Measurements from ENCODE around the gene CSAD.
A peak's percentile ranks its signal among the peaks of the same experiment; 100 is the strongest.
"Not testable (repeated sequence)": the region's sequence is repeated elsewhere in the genome, so short reads cannot be mapped to it uniquely, and the experiment has no call there.

CSAD gene

GRCh38 chr12:53207042-53207441 is 26.3 kb upstream of the CSAD start, which contains the start of gene ITGB7:
TSS of gene ITGB7 (minus strand) at chr12:53207251. CDS start at chr12:53200443, 6,808 bp downstream.
- peaks cover 11 to 17% of the 10 kb centered on the region in 2 experiments for H3K36me3 ChIP-seq (ENCODE audit: control insufficient read depth in 1 of 2, insufficient read depth in 2 of 2, low read length in 2 of 2)
- no peak within 1 kb of the TSS for H2AFZ ChIP-seq (ENCODE audit: insufficient read depth, low read length, poor library complexity)
- no CpG with 5 or more reads among the region's 5 CpGs for WGBS (ENCODE audit: extremely low coverage, insufficient coverage, insufficient read length)
- no peak within 1 kb of the TSS for H4K12ac ChIP-seq (ENCODE audit: low read depth, low read length)
- no peak for DNase-seq
- H2BK5ac ChIP-seq (ENCODE audit: low read depth, low read length, poor library complexity), result no peak within 1 kb of the TSS
- no peak within 1 kb of the TSS for H4K8ac ChIP-seq (ENCODE audit: low read depth, low read length)
- H3K4me3 ChIP-seq (ENCODE audit: low read depth, low read length), result no peak within 1 kb of the TSS
- no peak within 1 kb of the TSS for H2BK120ac ChIP-seq (ENCODE audit: insufficient read depth, low read length, poor library complexity)
- H3K23ac ChIP-seq (ENCODE audit: low read length), result no peak within 1 kb of the TSS
- H3K4me1 ChIP-seq (ENCODE audit: control insufficient read depth in 1 of 2, insufficient read depth in 2 of 2, low read length in 2 of 2), result no peaks in the 10 kb centered on the region
- H2BK12ac ChIP-seq (ENCODE audit: low read length), result no peak within 1 kb of the TSS
- H3K27ac ChIP-seq (ENCODE audit: low read depth, low read length), result no peak within 1 kb of the TSS
- no peaks in the 10 kb centered on the region for H3K9me3 ChIP-seq (ENCODE audit: insufficient read depth, low read depth, low read length)
- no peak within 1 kb of the TSS for H2AK5ac ChIP-seq (ENCODE audit: low read length)
- no peak within 1 kb of the TSS for H3K18ac ChIP-seq (ENCODE audit: low read length)
- H4K91ac ChIP-seq (ENCODE audit: low read depth, low read length), result no peak within 1 kb of the TSS
- H3K4ac ChIP-seq (ENCODE audit: low read depth, low read length), result no peak within 1 kb of the TSS
- H3K14ac ChIP-seq (ENCODE audit: low read length), result no peak within 1 kb of the TSS
- no peaks in the 10 kb centered on the region for H3K79me1 ChIP-seq (ENCODE audit: low read length)
- H3K4me2 ChIP-seq (ENCODE audit: low read length), result no peak within 1 kb of the TSS
- no peaks in the 10 kb centered on the region for H3K27me3 ChIP-seq (ENCODE audit: insufficient read depth, low read length)
- H3K79me2 ChIP-seq (ENCODE audit: control insufficient read depth, insufficient read depth, low read length, poor library complexity), result no peaks in the 10 kb centered on the region
- no peak within 1 kb of the TSS for H3K9ac ChIP-seq (ENCODE audit: low read length)

- no peaks in the 10 kb centered on the region for H3K79me1 ChIP-seq (ENCODE audit: low read length)
- H3K18ac ChIP-seq (ENCODE audit: low read length), result no peak overlapping the region
- WGBS (ENCODE audit: extremely low coverage, insufficient coverage, insufficient read length), result no CpG with 5 or more reads among the region's 7 CpGs
- H2BK120ac ChIP-seq (ENCODE audit: insufficient read depth, low read length, poor library complexity), result no peak overlapping the region
- no peak overlapping the region for H2BK12ac ChIP-seq (ENCODE audit: low read length)
- H3K27ac ChIP-seq (ENCODE audit: low read depth, low read length), result no peak overlapping the region
- H3K4ac ChIP-seq (ENCODE audit: low read depth, low read length), result no peak overlapping the region
- H3K79me2 ChIP-seq (ENCODE audit: control insufficient read depth, insufficient read depth, low read length, poor library complexity), result no peaks in the 10 kb centered on the region
- no peak overlapping the region for H3K14ac ChIP-seq (ENCODE audit: low read length)
- H3K9ac ChIP-seq (ENCODE audit: low read length), result no peak overlapping the region
- no peak overlapping the region for H4K12ac ChIP-seq (ENCODE audit: low read depth, low read length)
- H3K4me1 ChIP-seq (ENCODE audit: control insufficient read depth in 1 of 2, insufficient read depth in 2 of 2, low read length in 2 of 2), result no peaks in the 10 kb centered on the region
- no peak overlapping the region for H3K23ac ChIP-seq (ENCODE audit: low read length)
- no peak overlapping the region for H3K4me3 ChIP-seq (ENCODE audit: low read depth, low read length)
- no peak overlapping the region for H4K8ac ChIP-seq (ENCODE audit: low read depth, low read length)
- no peak overlapping the region for H2AK5ac ChIP-seq (ENCODE audit: low read length)
- no peak overlapping the region for H4K91ac ChIP-seq (ENCODE audit: low read depth, low read length)
- peak; percentile 40 to 62 for DNase-seq
- peaks cover 4 to 7% of the 10 kb centered on the region in 2 experiments for H3K36me3 ChIP-seq (ENCODE audit: control insufficient read depth in 1 of 2, insufficient read depth in 2 of 2, low read length in 2 of 2)
- no peak overlapping the region for H2AFZ ChIP-seq (ENCODE audit: insufficient read depth, low read length, poor library complexity)
- H2BK5ac ChIP-seq (ENCODE audit: low read depth, low read length, poor library complexity), result no peak overlapping the region
- H3K27me3 ChIP-seq (ENCODE audit: insufficient read depth, low read length), result no peaks in the 10 kb centered on the region
- H3K9me3 ChIP-seq (ENCODE audit: insufficient read depth, low read depth, low read length), result no peaks in the 10 kb centered on the region
- H3K4me2 ChIP-seq (ENCODE audit: low read length), result no peak overlapping the region
These were observed 25.2 kb upstream of the CSAD start for GRCh38 chr12:53205747-53206419.

GRCh38 chr12:53204351-53204750 is 23.6 kb upstream of the CSAD start:
- Histone ChIP-seq H3K4me3 (ENCODE audit: low read depth, low read length) (no peak overlapping the region), H2BK12ac (ENCODE audit: low read length) (no peak overlapping the region), H3K36me3 (ENCODE audit: control insufficient read depth in 1 of 2, insufficient read depth in 2 of 2, low read length in 2 of 2) (no peaks in the 10 kb centered on the region), H2AFZ (ENCODE audit: insufficient read depth, low read length, poor library complexity) (no peak overlapping the region), H3K4me2 (ENCODE audit: low read length) (no peak overlapping the region), H4K91ac (ENCODE audit: low read depth, low read length) (no peak overlapping the region), H2BK5ac (ENCODE audit: low read depth, low read length, poor library complexity) (no peak overlapping the region), H2BK120ac (ENCODE audit: insufficient read depth, low read length, poor library complexity) (no peak overlapping the region), H4K12ac (ENCODE audit: low read depth, low read length) (no peak overlapping the region), H3K79me1 (ENCODE audit: low read length) (no peaks in the 10 kb centered on the region), H2AK5ac (ENCODE audit: low read length) (no peak overlapping the region), H3K14ac (ENCODE audit: low read length) (no peak overlapping the region), H3K9me3 (ENCODE audit: insufficient read depth, low read depth, low read length) (no peaks in the 10 kb centered on the region), H3K9ac (ENCODE audit: low read length) (no peak overlapping the region), H3K4me1 (ENCODE audit: control insufficient read depth in 1 of 2, insufficient read depth in 2 of 2, low read length in 2 of 2) (no peaks in the 10 kb centered on the region), H3K27ac (ENCODE audit: low read depth, low read length) (no peak overlapping the region), H3K27me3 (ENCODE audit: insufficient read depth, low read length) (no peaks in the 10 kb centered on the region), H4K8ac (ENCODE audit: low read depth, low read length) (no peak overlapping the region), H3K23ac (ENCODE audit: low read length) (no peak overlapping the region), H3K18ac (ENCODE audit: low read length) (no peak overlapping the region), H3K4ac (ENCODE audit: low read depth, low read length) (no peak overlapping the region), H3K79me2 (ENCODE audit: control insufficient read depth, insufficient read depth, low read length, poor library complexity) (no peaks in the 10 kb centered on the region)
- DNase-seq, result no peak
- WGBS (ENCODE audit: extremely low coverage, insufficient coverage, insufficient read length), result no CpG with 5 or more reads among the region's 1 CpG

GRCh38 chr12:53202316-53202715 is 21.6 kb upstream of the CSAD start:
- H2AK5ac ChIP-seq (ENCODE audit: low read length); H2BK5ac ChIP-seq (ENCODE audit: low read depth, low read length, poor library complexity); H3K9me3 ChIP-seq (ENCODE audit: insufficient read depth, low read depth, low read length); H3K23ac ChIP-seq (ENCODE audit: low read length); H3K79me1 ChIP-seq (ENCODE audit: low read length); H3K4me2 ChIP-seq (ENCODE audit: low read length); H3K36me3 ChIP-seq (ENCODE audit: control insufficient read depth in 1 of 2, insufficient read depth in 2 of 2, low read length in 2 of 2); H4K8ac ChIP-seq (ENCODE audit: low read depth, low read length); H2BK12ac ChIP-seq (ENCODE audit: low read length); H3K4ac ChIP-seq (ENCODE audit: low read depth, low read length); DNase-seq; H3K79me2 ChIP-seq (ENCODE audit: control insufficient read depth, insufficient read depth, low read length, poor library complexity); H3K27ac ChIP-seq (ENCODE audit: low read depth, low read length); H3K9ac ChIP-seq (ENCODE audit: low read length); H3K14ac ChIP-seq (ENCODE audit: low read length); H3K27me3 ChIP-seq (ENCODE audit: insufficient read depth, low read length); H4K12ac ChIP-seq (ENCODE audit: low read depth, low read length); H2BK120ac ChIP-seq (ENCODE audit: insufficient read depth, low read length, poor library complexity); H3K4me3 ChIP-seq (ENCODE audit: low read depth, low read length); H3K18ac ChIP-seq (ENCODE audit: low read length); H3K4me1 ChIP-seq (ENCODE audit: control insufficient read depth in 1 of 2, insufficient read depth in 2 of 2, low read length in 2 of 2); H4K91ac ChIP-seq (ENCODE audit: low read depth, low read length); H2AFZ ChIP-seq (ENCODE audit: insufficient read depth, low read length, poor library complexity): not testable (repeated sequence)
- no CpG with 5 or more reads among the region's 7 CpGs for WGBS (ENCODE audit: extremely low coverage, insufficient coverage, insufficient read length)
